Measurements from ENCODE around the gene C10orf105.

Gene C10orf105

GRCh38 chr10:71698737-71699136, 20.8 kb downstream of the C10orf105 start:
- H3K9ac ChIP-seq: no peak overlapping the region
- H4K20me1 ChIP-seq: no peaks in the 10 kb centered on the region
- H3K36me3 ChIP-seq: no peaks in the 10 kb centered on the region
- no peak overlapping the region for H3K27ac ChIP-seq
- 0 out of 22 replicates have a peak overlapping the region, but pooled peaks of 1 of the 11 experiments have one; percentile 6 for H3K4me2 ChIP-seq
- no peak overlapping the region for H3K4me3 ChIP-seq
- TF ChIP-seq Cebpa-rat (IDR thresholded peaks at IDR 0.05): no peak
- H3K9me3 ChIP-seq (replicated peaks in 1 of 11): no peaks in the 10 kb centered on the region
- H3K4me1 ChIP-seq: peaks cover 41 to 72% (median 55%) of the 10 kb centered on the region in 10 experiments
- no peaks in the 10 kb centered on the region for H3K27me3 ChIP-seq

- TF ChIP-seq Cebpa-rat (IDR thresholded peaks at IDR 0.05): no peak
- Histone ChIP-seq H3K27ac (no peak overlapping the region), H3K4me1 (peaks cover 47 to 78% (median 61%) of the 10 kb centered on the region in 10 experiments), H3K9me3 (replicated peaks in 1 of 11) (no peaks in the 10 kb centered on the region), H3K36me3 (no peaks in the 10 kb centered on the region), H3K4me3 (no peak overlapping the region), H4K20me1 (no peaks in the 10 kb centered on the region), H3K9ac (no peak overlapping the region), H3K4me2 (peak overlapping the region in 5 of 11 experiments; percentile 82 to 91 (median 91); a peak in 10 of 22 replicates), H3K27me3 (no peaks in the 10 kb centered on the region)
Measured at GRCh38 chr10:71697938-71698709, 21.5 kb downstream of the C10orf105 start.

- H3K27me3 ChIP-seq: no peaks in the 10 kb centered on the region
- H3K4me1 ChIP-seq: peaks cover 52 to 79% (median 66%) of the 10 kb centered on the region in 10 experiments
- H3K4me3 ChIP-seq: no peak overlapping the region
- no peak for TF ChIP-seq Cebpa-rat (IDR thresholded peaks at IDR 0.05)
- no peaks in the 10 kb centered on the region for H3K36me3 ChIP-seq
- peaks cover 0 to 1% (median 0%) of the 10 kb centered on the region in 11 experiments; a peak in 4 of 22 replicates for H3K9me3 ChIP-seq (replicated peaks in 1 of 11)
- peak overlapping the region in 3 of 11 experiments; percentile 15 to 66 (median 58); a peak in 2 of 22 replicates for H3K27ac ChIP-seq
- H3K4me2 ChIP-seq: peak overlapping the region; percentile 38 to 91 (median 78); a peak in 21 of 22 replicates
- 0 out of 22 replicates have a peak overlapping the region, but pooled peaks of 1 of the 11 experiments have one; percentile 50 for H3K9ac ChIP-seq
- no peaks in the 10 kb centered on the region for H4K20me1 ChIP-seq
Measured at GRCh38 chr10:71696628-71697326, 22.8 kb downstream of the C10orf105 start.

- no peaks in the 10 kb centered on the region for H4K20me1 ChIP-seq
- no peaks in the 10 kb centered on the region for H3K36me3 ChIP-seq
- no peaks in the 10 kb centered on the region for H3K27me3 ChIP-seq
- peak overlapping the region in 8 of 11 experiments; percentile 12 to 76 (median 54); a peak in 13 of 22 replicates for H3K27ac ChIP-seq
- H3K4me1 ChIP-seq: peaks cover 51 to 70% (median 58%) of the 10 kb centered on the region in 10 experiments
- H3K9me3 ChIP-seq (replicated peaks in 1 of 11): peaks cover 0 to 8% (median 4%) of the 10 kb centered on the region in 11 experiments; a peak in 5 of 22 replicates
- peak overlapping the region in 8 of 11 experiments; percentile 12 to 50 (median 36); a peak in 11 of 22 replicates for H3K9ac ChIP-seq
- TF ChIP-seq Cebpa-rat (IDR thresholded peaks at IDR 0.05): no peak
- no peak overlapping the region for H3K4me3 ChIP-seq
- H3K4me2 ChIP-seq: peak overlapping the region; percentile 63 to 91 (median 78)
Measured at GRCh38 chr10:71695502-71696476, 23.8 kb downstream of the C10orf105 start.

- Histone ChIP-seq H3K27me3 (no peaks in the 10 kb centered on the region), H3K4me3 (peak overlapping the region in 3 of 10 experiments; percentile 7 to 41 (median 9); a peak in 3 of 20 replicates), H3K27ac (peak overlapping the region in 8 of 11 experiments; percentile 40 to 76 (median 68); a peak in 17 of 22 replicates), H3K9ac (peak overlapping the region in 9 of 11 experiments; percentile 11 to 50 (median 37); a peak in 11 of 22 replicates), H3K4me1 (peaks cover 50 to 65% (median 55%) of the 10 kb centered on the region in 10 experiments), H3K4me2 (peak overlapping the region; percentile 63 to 91 (median 78)), H4K20me1 (no peaks in the 10 kb centered on the region), H3K36me3 (no peaks in the 10 kb centered on the region), H3K9me3 (replicated peaks in 1 of 11) (peaks cover 0 to 8% (median 4%) of the 10 kb centered on the region in 11 experiments; a peak in 5 of 22 replicates)
- TF ChIP-seq Cebpa-rat (IDR thresholded peaks at IDR 0.05): no peak
Measured at GRCh38 chr10:71694567-71694968, 25.0 kb downstream of the C10orf105 start.

GRCh38 chr10:71694039-71694501, 25.5 kb downstream of the C10orf105 start:
- H3K4me2 ChIP-seq: peak overlapping the region; percentile 63 to 91 (median 78)
- peak overlapping the region in 3 of 10 experiments; percentile 7 to 41 (median 9); a peak in 4 of 20 replicates for H3K4me3 ChIP-seq
- H3K9ac ChIP-seq: peak overlapping the region in 10 of 11 experiments; percentile 11 to 50 (median 32); a peak in 9 of 22 replicates
- H3K36me3 ChIP-seq: no peaks in the 10 kb centered on the region
- H3K27me3 ChIP-seq: no peaks in the 10 kb centered on the region
- H4K20me1 ChIP-seq: no peaks in the 10 kb centered on the region
- peaks cover 0 to 8% (median 4%) of the 10 kb centered on the region in 11 experiments; a peak in 5 of 22 replicates for H3K9me3 ChIP-seq (replicated peaks in 1 of 11)
- no peak for TF ChIP-seq Cebpa-rat (IDR thresholded peaks at IDR 0.05)
- peak overlapping the region in 9 of 11 experiments; percentile 21 to 76 (median 66); a peak in 16 of 22 replicates for H3K27ac ChIP-seq
- H3K4me1 ChIP-seq: peaks cover 51 to 65% (median 56%) of the 10 kb centered on the region in 10 experiments

- no peak overlapping the region for H3K4me3 ChIP-seq
- H3K27me3 ChIP-seq: no peaks in the 10 kb centered on the region
- peak overlapping the region in 4 of 11 experiments; percentile 27 to 50 (median 46); a peak in 5 of 22 replicates for H3K9ac ChIP-seq
- H4K20me1 ChIP-seq: no peaks in the 10 kb centered on the region
- H3K9me3 ChIP-seq (replicated peaks in 1 of 11): peaks cover 0 to 8% (median 4%) of the 10 kb centered on the region in 11 experiments; a peak in 5 of 22 replicates
- peaks cover 51 to 61% (median 55%) of the 10 kb centered on the region in 10 experiments for H3K4me1 ChIP-seq
- no peaks in the 10 kb centered on the region for H3K36me3 ChIP-seq
- H3K27ac ChIP-seq: peak overlapping the region in 9 of 11 experiments; percentile 21 to 76 (median 66); a peak in 15 of 22 replicates
- H3K4me2 ChIP-seq: peak overlapping the region; percentile 63 to 91 (median 78)
- no peak for TF ChIP-seq Cebpa-rat (IDR thresholded peaks at IDR 0.05)
Measured at GRCh38 chr10:71693377-71693776, 26.2 kb downstream of the C10orf105 start.
